Measurements from ENCODE around the gene HSPE1. TPM values are rescaled to one million over a fixed set of nuclear protein-coding genes. Genes with fewer than 3 reads are reported as not detected.

Gene HSPE1
- polyA plus RNA-seq, 2 of the 4 experiments (the other 2 are of a cell fraction) = 468 to 1,198 TPM

- Histone ChIP-seq H3K4me2 (peak overlapping the region; percentile 97), H3K4me1 (peaks cover 54% of the 10 kb centered on the region), H3K4me3 (peak overlapping the region; percentile 74), H3K27ac (peak overlapping the region; percentile 87 to 99; a peak in 4 of 6 replicates), H3K9me3 (no peaks in the 10 kb centered on the region)
- DNase-seq (ENCODE audit: low read depth in 1 of 2, low spot score in 1 of 2) (no peak), FAIRE-seq (no peak), ATAC-seq (no peak)
- TF ChIP-seq ELK1 (IDR thresholded peaks at IDR 0.05; ENCODE audit: low read depth, low read length) (no peak), ZSCAN20 (CRISPR knock-in tag; IDR thresholded peaks at IDR 0.05) (no peak), TP53 (CRISPR knock-in tag; IDR thresholded peaks at IDR 0.05) (no peak), RNF2 (IDR thresholded peaks at IDR 0.05; ENCODE audit: borderline replicate concordance, low read depth) (no peak), CBX8 (IDR thresholded peaks at IDR 0.05) (no peak), SREBF2 (IDR thresholded peaks at IDR 0.05) (no peak), FOSB (CRISPR knock-in tag; IDR thresholded peaks at IDR 0.05) (no peak), NPAS2 (CRISPR knock-in tag; IDR thresholded peaks at IDR 0.05; ENCODE audit: borderline replicate concordance) (no peak), CEBPB (IDR thresholded peaks at IDR 0.05) (no peak), POLR2AphosphoS2 (conservative IDR thresholded peaks at IDR 0.05; ENCODE audit: low read length) (no peak), HOXA7 (CRISPR knock-in tag; IDR thresholded peaks at IDR 0.05) (no peak), USF2 (IDR thresholded peaks at IDR 0.05) (no peak), POLR2A (IDR thresholded peaks at IDR 0.05; ENCODE audit: low read length) (no peak)
- POLR2A ChIA-PET = interaction anchor here (3.7 kb wide), 1 partner anchor 44 kb away, joined by 33 read pairs; the partner anchor contains the start of gene COQ10B
- 3% methylated on average over 2 of the region's 2 CpGs for WGBS (ENCODE audit: missing lambda C conversion rate)
- CTCF ChIA-PET = interaction anchor here (0.9 kb wide), 1 partner anchor 102 kb away, joined by 3 read pairs; no protein-coding TSS in a partner anchor
Measured at GRCh38 chr2:197497326-197497725, 2.9 kb upstream of the HSPE1 start.

- H3K27ac ChIP-seq = peak overlapping the region; percentile 87 to 99
- WGBS (ENCODE audit: missing lambda C conversion rate) = 1% methylated on average over 14 of the region's 14 CpGs
- POLR2A ChIA-PET = interaction anchor here (0.6 to 3.7 kb wide), 5 partner anchors 9 to 63 kb away, joined by 3 to 33 read pairs (median 18); partner anchors contain the start of genes COQ10B, MOB4 and SF3B1
- CTCF ChIA-PET = no interaction called here
- no peaks in the 10 kb centered on the region for H3K9me3 ChIP-seq
- H3K4me3 ChIP-seq = peak overlapping the region; percentile 74
- FAIRE-seq (no peak), ATAC-seq (no peak), DNase-seq (ENCODE audit: low read depth in 1 of 2, low spot score in 1 of 2) (no peak)
- H3K4me2 ChIP-seq = peak overlapping the region; percentile 97
- TF ChIP-seq EHMT2 (IDR thresholded peaks at IDR 0.05; ENCODE audit: low read depth) (no peak), SMC3 (IDR thresholded peaks at IDR 0.05) (no peak), MAZ (IDR thresholded peaks at IDR 0.05; ENCODE audit: borderline replicate concordance, low read depth, low read length) (no peak), CBX2 (IDR thresholded peaks at IDR 0.05; ENCODE audit: borderline replicate concordance, low read depth) (no peak), FOSB (CRISPR knock-in tag; IDR thresholded peaks at IDR 0.05) (no peak), JUNB (IDR thresholded peaks at IDR 0.05) (no peak), POLR2AphosphoS2 (conservative IDR thresholded peaks at IDR 0.05; ENCODE audit: low read length) (no peak), KDM5A (IDR thresholded peaks at IDR 0.05) (no peak), RARB (CRISPR knock-in tag; IDR thresholded peaks at IDR 0.05) (no peak), RAD21 (conservative IDR thresholded peaks at IDR 0.05 in 1 of 2, IDR thresholded peaks at IDR 0.05 in 1 of 2) (no peak), ESRRA (IDR thresholded peaks at IDR 0.05; ENCODE audit: borderline replicate concordance, low read length) (no peak)
- peaks cover 58% of the 10 kb centered on the region for H3K4me1 ChIP-seq
Measured at GRCh38 chr2:197498235-197498936, 1.8 kb upstream of the HSPE1 start.

Data from A549 (cell line).